GM21423 (cell line): ENCODE measurements around the gene WWOX.

Experiments used
- ATAC-seq: cut with Tn5 transposase; IDR thresholded peaks from one replicate; pipeline ENCODE4 v1.9.1; 2021; ENCODE audit warnings: mild to moderate bottlenecking, moderate library complexity; ENCODE audit not compliant: unreplicated experiment

The WWOX gene

DNA sequence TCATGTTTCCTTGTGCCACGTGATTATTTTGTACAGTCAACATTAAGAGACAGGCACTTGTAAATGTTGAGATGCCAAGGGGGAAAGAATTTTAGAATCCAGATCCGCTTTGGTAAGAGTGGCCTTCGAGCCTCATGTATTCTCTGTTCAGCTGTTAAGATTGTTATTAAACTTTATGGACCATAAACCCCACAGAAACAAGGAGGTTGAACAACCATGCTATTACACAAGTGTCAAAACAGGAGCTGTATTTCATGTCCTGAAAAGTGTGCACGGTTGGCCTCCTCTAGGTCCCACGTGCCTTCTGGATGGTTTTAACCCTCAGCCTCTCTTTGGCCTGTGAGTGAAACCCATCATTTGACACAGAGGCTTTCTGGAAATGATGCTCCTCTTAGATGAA, 809.8 kb downstream of the WWOX start:
- no peak for ATAC-seq

GRCh38 chr16:78915811-78916345, 816.4 kb downstream of the WWOX start:
- ATAC-seq, result no peak

DNA sequence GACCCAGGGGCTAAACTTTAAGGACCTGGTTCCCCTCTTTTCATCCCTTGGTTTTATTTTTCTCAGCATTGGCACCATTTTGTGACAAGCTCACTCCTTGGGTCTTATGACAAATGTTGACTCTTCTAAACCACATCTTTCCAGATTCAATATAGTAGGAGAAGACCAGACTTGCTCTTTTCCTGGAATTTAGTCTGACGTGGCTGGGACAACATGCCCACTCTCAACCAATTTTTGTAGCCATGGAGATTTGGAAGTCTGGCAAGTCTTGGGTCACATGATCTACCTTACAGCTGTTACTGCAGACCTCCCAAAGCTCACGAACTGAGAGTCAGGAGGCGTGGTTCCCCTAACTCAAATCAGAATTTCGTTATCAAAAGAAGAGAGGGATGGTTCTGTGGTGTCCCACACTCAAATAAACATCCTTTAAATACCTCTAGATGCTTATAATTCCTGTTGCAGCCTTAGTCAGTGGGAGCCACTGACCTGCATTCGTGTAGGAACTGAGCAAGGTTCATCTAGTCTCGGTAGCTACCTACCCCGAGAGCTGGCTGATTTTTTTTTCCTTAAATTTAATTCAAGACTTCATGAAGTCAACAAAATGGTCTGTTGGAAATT, 817.6 kb downstream of the WWOX start:
- ATAC-seq, result no peak

GRCh38 chr16:78918805-78919305, 819.4 kb downstream of the WWOX start:
- no peak for ATAC-seq

- ATAC-seq, result no peak
Measured at GRCh38 chr16:78919852-78920251, 820.4 kb downstream of the WWOX start.

DNA sequence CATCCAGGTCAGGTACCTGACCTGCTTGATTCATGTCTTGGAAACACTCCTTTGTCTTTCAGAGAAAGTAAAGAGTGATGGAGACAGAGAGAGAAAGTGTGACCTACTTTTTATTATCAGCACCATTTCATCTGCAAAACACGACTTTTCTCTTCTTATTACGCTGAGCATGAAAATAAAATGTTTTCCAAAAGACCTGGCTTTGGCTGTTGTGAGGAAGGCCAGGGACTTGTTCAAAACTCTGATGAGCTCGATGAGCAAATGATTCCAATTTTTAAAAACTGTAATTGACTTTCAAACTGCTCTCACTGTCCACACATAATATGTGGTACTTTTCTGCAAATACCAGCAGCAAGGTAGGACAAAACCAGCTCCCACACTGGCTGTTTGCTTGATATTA, 821.2 kb downstream of the WWOX start:
- ATAC-seq, result no peak

- no peak for ATAC-seq
Measured at GRCh38 chr16:78925083-78925767, 825.8 kb downstream of the WWOX start.

DNA sequence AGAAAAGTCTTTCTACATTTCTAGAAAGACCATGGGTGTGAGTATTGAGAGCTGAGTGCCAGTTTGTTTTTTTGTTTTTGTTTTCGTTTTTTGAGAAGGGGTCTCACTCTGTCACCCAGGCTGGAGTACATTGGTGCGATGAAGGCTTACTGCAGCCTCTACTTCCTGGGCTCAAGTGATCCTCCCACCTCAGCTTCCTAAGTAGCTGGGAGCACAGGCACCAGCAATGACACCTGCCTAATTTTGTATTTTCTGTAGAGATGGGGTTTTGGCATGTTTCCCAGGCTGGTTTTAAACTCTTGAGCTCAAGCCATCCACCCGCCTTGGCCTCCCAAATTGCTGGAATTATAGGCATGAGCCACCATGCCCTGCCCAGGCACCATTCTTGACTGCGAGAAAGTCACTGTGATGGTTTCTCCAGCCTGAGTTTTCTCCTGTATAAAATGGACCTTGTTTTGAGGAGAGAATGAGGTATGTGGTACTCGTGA, 827.3 kb downstream of the WWOX start:
- no peak for ATAC-seq

- no peak for ATAC-seq
Measured at GRCh38 chr16:78927766-78928165, 828.3 kb downstream of the WWOX start.

- no peak for ATAC-seq
Measured at GRCh38 chr16:78929841-78930240, 830.4 kb downstream of the WWOX start.

DNA sequence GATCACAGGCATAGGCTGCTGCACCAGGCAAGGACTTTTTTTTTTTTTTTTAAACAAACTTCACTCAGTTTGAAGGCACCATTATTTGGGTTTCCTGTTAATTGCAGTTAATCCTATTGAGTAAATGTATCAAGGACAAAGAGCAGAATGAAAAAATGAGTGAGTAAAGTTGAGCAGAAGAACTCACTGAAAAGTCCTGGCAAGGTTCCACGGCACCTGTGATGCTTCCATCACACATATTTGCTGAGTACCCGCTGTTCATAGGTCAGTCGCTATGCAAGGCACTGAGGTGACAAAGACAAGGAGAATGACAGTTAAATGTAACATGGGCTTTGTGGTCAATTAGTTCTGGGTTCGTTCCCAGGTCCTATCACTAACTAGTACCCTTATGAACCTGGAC, 831.1 kb downstream of the WWOX start:
- ATAC-seq, result no peak

- no peak for ATAC-seq
Measured at GRCh38 chr16:78931267-78931666, 831.8 kb downstream of the WWOX start.

GRCh38 chr16:78931678-78932077, 832.2 kb downstream of the WWOX start:
- no peak for ATAC-seq

DNA sequence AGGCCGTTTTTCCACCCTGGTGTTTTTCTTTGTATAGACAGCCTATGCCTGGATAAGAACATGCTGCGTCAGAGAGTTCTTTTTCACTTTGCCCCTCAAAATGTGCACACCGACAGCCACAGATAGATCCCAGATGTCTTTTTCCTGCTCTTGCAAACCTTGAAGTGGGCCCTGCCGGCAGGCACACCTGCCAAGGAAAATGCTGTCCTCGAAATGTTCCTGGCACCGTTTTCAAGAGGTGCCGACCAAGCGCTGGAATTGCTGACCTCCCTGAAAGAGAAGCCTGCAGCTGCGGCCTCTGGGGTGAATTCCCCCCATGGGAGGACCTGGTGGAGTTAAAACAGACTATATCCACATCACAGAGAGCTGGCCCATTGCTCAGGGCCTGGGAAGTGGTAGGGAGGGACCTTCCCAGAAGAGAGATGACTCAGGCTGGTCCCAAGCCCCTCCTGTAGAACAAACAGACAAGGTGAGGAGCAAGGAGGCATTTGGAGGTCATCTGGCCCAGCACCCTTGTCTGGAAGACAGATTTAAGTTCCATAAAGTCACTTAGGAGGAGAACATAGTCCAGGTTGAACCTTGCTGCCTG, 833.0 kb downstream of the WWOX start:
- no peak for ATAC-seq

- ATAC-seq, result no peak
Measured at GRCh38 chr16:78936060-78936459, 836.6 kb downstream of the WWOX start.

- no peak for ATAC-seq
Measured at GRCh38 chr16:78939597-78939996, 840.1 kb downstream of the WWOX start.

- no peak for ATAC-seq
Measured at GRCh38 chr16:78942625-78943245, 843.3 kb downstream of the WWOX start.

GRCh38 chr16:78945336-78945735, 845.9 kb downstream of the WWOX start:
- no peak for ATAC-seq

DNA sequence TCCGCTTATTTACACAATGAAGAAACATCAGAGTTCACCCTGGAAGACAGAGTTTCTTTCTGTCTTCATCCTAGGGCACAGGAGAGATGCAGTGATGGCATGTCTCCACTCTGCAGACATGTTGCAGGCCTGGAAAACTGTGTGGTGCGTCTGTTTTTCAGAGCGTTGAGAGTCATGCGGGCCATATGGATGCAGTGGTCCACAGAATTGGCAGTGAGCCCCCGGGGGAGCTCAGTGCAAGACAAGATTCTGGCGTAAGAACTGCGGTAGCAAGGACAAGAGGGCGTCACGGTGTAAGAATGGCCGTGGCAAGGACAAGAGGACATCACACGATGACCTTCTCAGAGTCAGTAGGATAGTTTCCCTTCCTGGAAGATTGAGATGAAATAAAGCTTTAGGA, 847.1 kb downstream of the WWOX start:
- ATAC-seq, result no peak

GRCh38 chr16:78950768-78951167, 851.3 kb downstream of the WWOX start:
- ATAC-seq, result no peak

DNA sequence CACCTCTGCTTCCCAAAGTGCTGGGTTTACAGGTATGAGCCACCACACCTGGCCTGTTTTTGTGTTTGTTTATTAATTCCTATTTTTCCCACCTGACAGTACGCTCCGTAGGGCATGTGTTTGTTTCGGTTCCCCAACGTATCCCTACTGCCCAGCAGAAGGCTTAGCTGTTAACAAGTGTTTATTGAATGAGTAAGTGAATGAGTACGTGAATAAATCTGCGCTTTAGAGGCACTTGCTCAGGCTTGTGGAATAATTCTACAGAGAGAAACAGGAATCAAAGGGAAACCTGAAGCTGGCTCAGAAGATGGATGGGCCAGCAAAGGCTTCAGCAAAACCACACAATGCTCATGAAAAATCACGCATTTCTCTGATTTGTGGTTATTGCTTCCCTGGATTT, 853.2 kb downstream of the WWOX start:
- ATAC-seq, result no peak
